SH-SY5Y (cell line): ENCODE data around the gene TFPI.

Source experiments
- GATA2 ChIP-seq: IDR thresholded peaks from 2 replicates; pipeline ENCODE4 v1.6.1; 2011; ENCODE audit warnings: mild to moderate bottlenecking, low read depth, low read length
- GATA3 ChIP-seq: IDR thresholded peaks from 2 replicates; pipeline ENCODE4 v1.6.1; 2011; ENCODE audit warnings: low read depth, mild to moderate bottlenecking, low read length, moderate library complexity

GRCh38 chr2:187493877-187494568 lies 60.2 kb downstream of the TFPI start:
- no peak for TF ChIP-seq GATA3
- no peak for TF ChIP-seq GATA2
